ENCODE results near the gene CCDC47. TPM values are rescaled to one million over a fixed set of nuclear protein-coding genes. Genes with fewer than 3 reads are reported as not detected.

CCDC47 gene
- total RNA-seq, 1 experiment from 2014 or later: 70.9 TPM

DNA sequence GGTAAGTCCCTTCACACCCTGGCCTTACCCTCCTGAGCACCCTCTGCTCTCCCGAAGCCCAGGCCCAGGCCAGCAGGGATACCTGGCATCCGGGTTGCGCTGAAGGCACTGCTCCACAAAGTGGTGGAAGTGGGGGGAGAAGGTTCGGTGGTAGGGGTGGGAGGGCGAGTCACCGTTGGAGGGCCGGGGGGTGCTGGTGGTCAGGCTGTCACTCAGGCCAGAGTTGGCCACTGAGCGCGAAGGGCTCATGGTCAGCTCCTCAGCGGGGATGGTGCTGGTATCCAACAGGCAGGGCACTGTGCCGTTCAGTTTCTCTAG is 69.2 kb downstream of the CCDC47 start:
- ChIA-PET POLR2A (no interaction called here), CTCF (no interaction called here)
- Mint-ChIP-seq H3K36me3 (peaks cover 25% of the 10 kb centered on the region), H3K27ac (no peak overlapping the region), H3K27me3 (ENCODE audit: low read depth) (peaks cover 6% of the 10 kb centered on the region; the same call in 1 of the 2 replicates), H3K4me3 (no peak overlapping the region), H3K4me1 (peaks cover 21% of the 10 kb centered on the region), H3K9me3 (no peaks in the 10 kb centered on the region)
- no peak for DNase-seq (ENCODE audit: low spot score)
- TF ChIP-seq MYBL2 (CRISPR knock-in tag; IDR thresholded peaks at IDR 0.05) (no peak), IRF2 (CRISPR knock-in tag; IDR thresholded peaks at IDR 0.05; ENCODE audit: borderline replicate concordance, low read depth) (no peak), FOXP1 (CRISPR knock-in tag; IDR thresholded peaks at IDR 0.05; ENCODE audit: borderline replicate concordance) (no peak), NFATC4 (CRISPR knock-in tag; IDR thresholded peaks at IDR 0.05) (no peak), ZNF121 (CRISPR knock-in tag; IDR thresholded peaks at IDR 0.05) (no peak), HMGA2 (CRISPR knock-in tag; IDR thresholded peaks at IDR 0.05) (no peak), TP53 (CRISPR knock-in tag; IDR thresholded peaks at IDR 0.05) (no peak), ZNF671 (CRISPR knock-in tag; IDR thresholded peaks at IDR 0.05) (no peak), SMAD3 (CRISPR knock-in tag; IDR thresholded peaks at IDR 0.05; ENCODE audit: borderline replicate concordance) (no peak), FOXJ3 (CRISPR knock-in tag; IDR thresholded peaks at IDR 0.05; ENCODE audit: borderline replicate concordance) (no peak), SOX15 (CRISPR knock-in tag; IDR thresholded peaks at IDR 0.05) (no peak), ZNF416 (CRISPR knock-in tag; IDR thresholded peaks at IDR 0.05) (no peak)
- TF ChIP-seq, protein P1, sequence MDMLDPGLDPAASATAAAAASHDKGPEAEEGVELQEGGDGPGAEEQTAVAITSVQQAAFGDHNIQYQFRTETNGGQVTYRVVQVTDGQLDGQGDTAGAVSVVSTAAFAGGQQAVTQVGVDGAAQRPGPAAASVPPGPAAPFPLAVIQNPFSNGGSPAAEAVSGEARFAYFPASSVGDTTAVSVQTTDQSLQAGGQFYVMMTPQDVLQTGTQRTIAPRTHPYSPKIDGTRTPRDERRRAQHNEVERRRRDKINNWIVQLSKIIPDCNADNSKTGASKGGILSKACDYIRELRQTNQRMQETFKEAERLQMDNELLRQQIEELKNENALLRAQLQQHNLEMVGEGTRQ (CRISPR knock-in tag; IDR thresholded peaks at IDR 0.05): no peak
- TF ChIP-seq, protein P2, sequence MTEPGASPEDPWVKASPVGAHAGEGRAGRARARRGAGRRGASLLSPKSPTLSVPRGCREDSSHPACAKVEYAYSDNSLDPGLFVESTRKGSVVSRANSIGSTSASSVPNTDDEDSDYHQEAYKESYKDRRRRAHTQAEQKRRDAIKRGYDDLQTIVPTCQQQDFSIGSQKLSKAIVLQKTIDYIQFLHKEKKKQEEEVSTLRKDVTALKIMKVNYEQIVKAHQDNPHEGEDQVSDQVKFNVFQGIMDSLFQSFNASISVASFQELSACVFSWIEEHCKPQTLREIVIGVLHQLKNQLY (CRISPR knock-in tag; IDR thresholded peaks at IDR 0.05): no peak
- TF ChIP-seq, protein P3, sequence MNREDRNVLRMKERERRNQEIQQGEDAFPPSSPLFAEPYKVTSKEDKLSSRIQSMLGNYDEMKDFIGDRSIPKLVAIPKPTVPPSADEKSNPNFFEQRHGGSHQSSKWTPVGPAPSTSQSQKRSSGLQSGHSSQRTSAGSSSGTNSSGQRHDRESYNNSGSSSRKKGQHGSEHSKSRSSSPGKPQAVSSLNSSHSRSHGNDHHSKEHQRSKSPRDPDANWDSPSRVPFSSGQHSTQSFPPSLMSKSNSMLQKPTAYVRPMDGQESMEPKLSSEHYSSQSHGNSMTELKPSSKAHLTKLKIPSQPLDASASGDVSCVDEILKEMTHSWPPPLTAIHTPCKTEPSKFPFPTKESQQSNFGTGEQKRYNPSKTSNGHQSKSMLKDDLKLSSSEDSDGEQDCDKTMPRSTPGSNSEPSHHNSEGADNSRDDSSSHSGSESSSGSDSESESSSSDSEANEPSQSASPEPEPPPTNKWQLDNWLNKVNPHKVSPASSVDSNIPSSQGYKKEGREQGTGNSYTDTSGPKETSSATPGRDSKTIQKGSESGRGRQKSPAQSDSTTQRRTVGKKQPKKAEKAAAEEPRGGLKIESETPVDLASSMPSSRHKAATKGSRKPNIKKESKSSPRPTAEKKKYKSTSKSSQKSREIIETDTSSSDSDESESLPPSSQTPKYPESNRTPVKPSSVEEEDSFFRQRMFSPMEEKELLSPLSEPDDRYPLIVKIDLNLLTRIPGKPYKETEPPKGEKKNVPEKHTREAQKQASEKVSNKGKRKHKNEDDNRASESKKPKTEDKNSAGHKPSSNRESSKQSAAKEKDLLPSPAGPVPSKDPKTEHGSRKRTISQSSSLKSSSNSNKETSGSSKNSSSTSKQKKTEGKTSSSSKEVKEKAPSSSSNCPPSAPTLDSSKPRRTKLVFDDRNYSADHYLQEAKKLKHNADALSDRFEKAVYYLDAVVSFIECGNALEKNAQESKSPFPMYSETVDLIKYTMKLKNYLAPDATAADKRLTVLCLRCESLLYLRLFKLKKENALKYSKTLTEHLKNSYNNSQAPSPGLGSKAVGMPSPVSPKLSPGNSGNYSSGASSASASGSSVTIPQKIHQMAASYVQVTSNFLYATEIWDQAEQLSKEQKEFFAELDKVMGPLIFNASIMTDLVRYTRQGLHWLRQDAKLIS (CRISPR knock-in tag; IDR thresholded peaks at IDR 0.05; ENCODE audit: borderline replicate concordance): no peak
- no peak for ATAC-seq

- no peak for DNase-seq (ENCODE audit: low spot score)
- H3K27me3 Mint-ChIP-seq (ENCODE audit: low read depth): peaks cover 6% of the 10 kb centered on the region; the same call in 1 of the 2 replicates
- no peak for ATAC-seq
- TF ChIP-seq ZNF532 (CRISPR knock-in tag; IDR thresholded peaks at IDR 0.05; ENCODE audit: borderline replicate concordance): no peak
- TF ChIP-seq GABPB1 (CRISPR knock-in tag; IDR thresholded peaks at IDR 0.05): no peak
- TF ChIP-seq NFYB (CRISPR knock-in tag; conservative IDR thresholded peaks at IDR 0.05; ENCODE audit: low read depth): no peak
- no peak for TF ChIP-seq CREB1 (CRISPR knock-in tag; IDR thresholded peaks at IDR 0.05)
- TF ChIP-seq, protein P4, sequence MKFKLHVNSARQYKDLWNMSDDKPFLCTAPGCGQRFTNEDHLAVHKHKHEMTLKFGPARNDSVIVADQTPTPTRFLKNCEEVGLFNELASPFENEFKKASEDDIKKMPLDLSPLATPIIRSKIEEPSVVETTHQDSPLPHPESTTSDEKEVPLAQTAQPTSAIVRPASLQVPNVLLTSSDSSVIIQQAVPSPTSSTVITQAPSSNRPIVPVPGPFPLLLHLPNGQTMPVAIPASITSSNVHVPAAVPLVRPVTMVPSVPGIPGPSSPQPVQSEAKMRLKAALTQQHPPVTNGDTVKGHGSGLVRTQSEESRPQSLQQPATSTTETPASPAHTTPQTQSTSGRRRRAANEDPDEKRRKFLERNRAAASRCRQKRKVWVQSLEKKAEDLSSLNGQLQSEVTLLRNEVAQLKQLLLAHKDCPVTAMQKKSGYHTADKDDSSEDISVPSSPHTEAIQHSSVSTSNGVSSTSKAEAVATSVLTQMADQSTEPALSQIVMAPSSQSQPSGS (CRISPR knock-in tag; IDR thresholded peaks at IDR 0.05; ENCODE audit: borderline replicate concordance, low read depth): no peak
- TF ChIP-seq HMGA2 (CRISPR knock-in tag; IDR thresholded peaks at IDR 0.05): no peak
- no peaks in the 10 kb centered on the region for H3K9me3 Mint-ChIP-seq
- H3K36me3 Mint-ChIP-seq: peaks cover 19% of the 10 kb centered on the region
- H3K4me3 Mint-ChIP-seq: no peak overlapping the region
- POLR2A ChIA-PET: no interaction called here
- peak overlapping the region; percentile 31; the same call in 1 of the 2 replicates for H3K27ac Mint-ChIP-seq
- peaks cover 21% of the 10 kb centered on the region for H3K4me1 Mint-ChIP-seq
- CTCF ChIA-PET: interaction anchor here (1.7 kb wide), 1 partner anchor 24 kb away, joined by 4 read pairs; no protein-coding TSS in a partner anchor
Measured at GRCh38 chr17:63703556-63704258, 69.7 kb downstream of the CCDC47 start.
